IMR-90 (cell line): ENCODE results near the gene ABI3BP. TPM values are rescaled to one million over a fixed set of nuclear protein-coding genes. Genes with fewer than 3 reads are reported as not detected.

ENCODE experiments used
- ATAC-seq: fragments of 200-7000 bp; cut with Tn5 transposase; 2 replicates; pipeline ENCODE4 v1.9.1; 2020; ENCODE audit warnings: low read depth, mild to moderate bottlenecking, moderate library complexity
- BruUV-seq: library from RNA; stranded (reverse); fragments of 400-500 nt; replicated peaks from 2 replicates; lab custom pipeline; 2021; lab: Mats Ljungman, UMichigan
- CTCF ChIA-PET: fragments of 300-600 bp; formaldehyde crosslinking; extraction: SDS; loops from one replicate; lab custom pipeline; 2021; ENCODE audit warnings: antibody characterized with exemption; lab: Yijun Ruan, JAX
- POLR2A ChIA-PET: fragments of 300-600 bp; sonication (Branson Sonifier 250); formaldehyde crosslinking; loops from one replicate; lab custom pipeline; 2022; ENCODE audit warnings: antibody characterized with exemption; ENCODE audit not compliant: unreplicated experiment; lab: Charles Lee
- DNase-seq: peaks from one replicate; pipeline ENCODE4 v3.0.0; 2013
- H2AFZ ChIP-seq: replicated peaks from 2 replicates; pipeline ENCODE3; 2013; ENCODE audit warnings: low read length, mild to moderate bottlenecking; ENCODE audit not compliant: poor library complexity
- H2AK5ac ChIP-seq: 2 replicates; pipeline ENCODE4 v1.6.1; 2013; ENCODE audit warnings: low read depth, low read length, inconsistent platforms
- H2AK9ac ChIP-seq: replicated peaks from 2 replicates; pipeline ENCODE3; 2013; ENCODE audit warnings: mild to moderate bottlenecking, low read depth, low read length, moderate library complexity; ENCODE audit not compliant: poor library complexity
- H2BK120ac ChIP-seq: 2 replicates; pipeline ENCODE4 v1.6.1; 2013; ENCODE audit warnings: low read depth, low read length, inconsistent platforms
- H2BK15ac ChIP-seq: 3 replicates; pipeline ENCODE4 v1.6.1; 2013; ENCODE audit warnings: low read depth, low read length, inconsistent platforms
- H2BK20ac ChIP-seq: 2 replicates; pipeline ENCODE4 v1.6.1; 2013; ENCODE audit warnings: low read depth, mild to moderate bottlenecking, inconsistent platforms, low read length, moderate library complexity
- H2BK5ac ChIP-seq: 2 replicates; pipeline ENCODE4 v1.6.1; 2013; ENCODE audit warnings: mild to moderate bottlenecking, low read depth, low read length, inconsistent platforms; ENCODE audit not compliant: poor library complexity, severe bottlenecking
- H3K14ac ChIP-seq: replicated peaks from 2 replicates; pipeline ENCODE4 v1.6.1; 2013; ENCODE audit warnings: low read depth, low read length, inconsistent platforms
- H3K18ac ChIP-seq: 2 replicates; pipeline ENCODE4 v1.6.1; 2013; ENCODE audit warnings: low read depth, low read length, control low read depth
- H3K23ac ChIP-seq: 2 replicates; pipeline ENCODE4 v1.6.1; 2013; ENCODE audit warnings: low read depth, low read length, inconsistent platforms
- H3K27ac ChIP-seq: 2 replicates; pipeline ENCODE4 v1.5.1; 2013; ENCODE audit warnings: mild to moderate bottlenecking, control low read depth, low read length; ENCODE audit not compliant: insufficient read depth
- H3K27me3 ChIP-seq: 2 replicates; pipeline ENCODE4 v1.6.1; 2013; ENCODE audit warnings: low read length; ENCODE audit not compliant: control insufficient read depth, insufficient read depth
- H3K36me3 ChIP-seq: 2 replicates; pipeline ENCODE4 v1.6.1; 2013; ENCODE audit warnings: low read length, mixed read lengths; ENCODE audit not compliant: control insufficient read depth, insufficient read depth
- H3K4ac ChIP-seq: 2 replicates; pipeline ENCODE4 v1.6.1; 2013; ENCODE audit warnings: low read depth, low read length, inconsistent platforms
- H3K4me1 ChIP-seq: 2 replicates; pipeline ENCODE4 v1.6.1; 2013; ENCODE audit warnings: low read length, mixed read lengths; ENCODE audit not compliant: control insufficient read depth, insufficient read depth
- H3K4me2 ChIP-seq: 2 replicates; pipeline ENCODE4 v1.6.1; 2013; ENCODE audit warnings: low read depth, mild to moderate bottlenecking, control low read depth, low read length, moderate library complexity
- H3K4me3 ChIP-seq: 2 replicates; pipeline ENCODE4 v1.5.1; 2013; ENCODE audit warnings: low read depth, mild to moderate bottlenecking, control low read depth, low read length, moderate library complexity; ENCODE audit not compliant: insufficient read depth
- H3K56ac ChIP-seq: 2 replicates; pipeline ENCODE4 v1.6.1; 2013; ENCODE audit warnings: low read length, inconsistent platforms; ENCODE audit not compliant: insufficient read depth; ENCODE audit errors: extremely low read depth
- H3K79me1 ChIP-seq, 2 experiments: 2 replicates each; pipeline ENCODE4 v1.6.1; 2013; ENCODE audit warnings: low read length in 2 of 2, inconsistent platforms in 1 of 2, low read depth in 1 of 2
- H3K9ac ChIP-seq: 2 replicates; pipeline ENCODE4 v1.6.1; 2013; ENCODE audit warnings: low read depth, low read length, control low read depth
- H3K9me1 ChIP-seq: 2 replicates; pipeline ENCODE4 v1.6.1; 2013; ENCODE audit warnings: low read length, inconsistent platforms; ENCODE audit not compliant: insufficient read depth
- H3K9me3 ChIP-seq: 2 replicates; pipeline ENCODE4 v1.6.1; 2013; ENCODE audit warnings: low read length; ENCODE audit not compliant: control insufficient read depth, insufficient read depth
- H4K20me1 ChIP-seq: 2 replicates; pipeline ENCODE4 v1.6.1; 2013; ENCODE audit warnings: low read length, inconsistent platforms; ENCODE audit not compliant: insufficient read depth
- H4K5ac ChIP-seq: 2 replicates; pipeline ENCODE4 v1.6.1; 2013; ENCODE audit warnings: mild to moderate bottlenecking, low read depth, low read length, control low read depth
- H4K8ac ChIP-seq, 2 experiments: 2 replicates each; pipeline ENCODE4 v1.6.1; 2013; ENCODE audit warnings: low read depth in 2 of 2, low read length in 2 of 2, control low read depth in 1 of 2, inconsistent platforms in 1 of 2
- H4K91ac ChIP-seq: 2 replicates; pipeline ENCODE4 v1.6.1; 2013; ENCODE audit warnings: low read depth, low read length, inconsistent platforms; ENCODE audit not compliant: insufficient read depth
- FOS ChIP-seq: fragments of 150-350 bp; IDR thresholded peaks from 2 replicates; pipeline ENCODE4 v1.6.1; 2016; ENCODE audit warnings: low read depth, low read length
- MAZ ChIP-seq: IDR thresholded peaks from 2 replicates; pipeline ENCODE4 v1.6.1; 2012; ENCODE audit warnings: low read depth, mild to moderate bottlenecking, low read length, improper control_type of control experiment, moderate library complexity, borderline replicate concordance
- POLR2A ChIP-seq: IDR thresholded peaks from 2 replicates; pipeline ENCODE4 v1.6.1; 2012; ENCODE audit warnings: mild to moderate bottlenecking, low read depth, low read length
- RAD21 ChIP-seq: IDR thresholded peaks from 2 replicates; pipeline ENCODE4 v1.6.1; 2012; ENCODE audit warnings: low read length, improper control_type of control experiment
- SMC3 ChIP-seq: fragments of 150-350 bp; IDR thresholded peaks from 2 replicates; pipeline ENCODE4 v1.6.1; 2016; ENCODE audit warnings: low read depth, mild to moderate bottlenecking, antibody characterized with exemption, low read length, moderate library complexity
- USF2 ChIP-seq: fragments of 150-350 bp; IDR thresholded peaks from 2 replicates; pipeline ENCODE4 v1.6.1; 2017; ENCODE audit warnings: mild to moderate bottlenecking, antibody characterized with exemption, low read length, low read depth
- WGBS, 2 experiments: methylation state at CpG; one replicate each; pipeline versions ENCODE4 v1.1.5 to v1.1.7; 2013; ENCODE audit warnings: missing lambda C conversion rate in 2 of 2; ENCODE audit not compliant: insufficient read length in 1 of 2; ENCODE audit errors: extremely low coverage in 2 of 2; 5-methylcytosine and 5-hydroxymethylcytosine counted together
- dilution Hi-C: fragments of 300-500 bp; cut with HindIII; formaldehyde crosslinking; loops from one replicate; pipeline ENCODE4 v1.14.3; 2018; ENCODE audit warnings: low sequenced_read_pairs; ENCODE audit not compliant: unreplicated experiment
- in situ Hi-C: fragments of 300-500 bp; cut with MboI; formaldehyde crosslinking; loops from 3 replicates; pipeline ENCODE4 v1.14.3; 2019; ENCODE audit warnings: low sequenced_read_pairs, inconsistent platforms, mixed read lengths
- intact Hi-C: fragments of 100-400 bp; cut with micrococcal nuclease; formaldehyde crosslinking; loops from 2 replicates; pipeline ENCODE4 v1.10.0; 2022
- polyA plus RNA-seq, 3 experiments: library from polyadenylated mRNA; depleted of rRNA; stranded (reverse); fragments of >200 nt; gene quantifications; 2 replicates each; pipeline ENCODE4 v1.2.3, GENCODE V29; 2012; ENCODE audit warnings: low replicate concordance in 1 of 3
- total RNA-seq: library from RNA; depleted of rRNA; stranded (reverse); fragments of >200 nt; gene quantifications from 2 replicates; pipeline ENCODE4 v1.2.3, GENCODE V29; 2012
- TF ChIP-seq, protein P1 (sequence below): conservative IDR thresholded peaks from 2 replicates; pipeline ENCODE4 v1.5.1; 2012; ENCODE audit warnings: mild to moderate bottlenecking, low read depth, low read length, improper control_type of control experiment

The ABI3BP gene
- total and polyA plus RNA-seq, 2 of the 4 experiments (the other 2 are of a cell fraction), result 3.0 to 26.7 TPM

DNA sequence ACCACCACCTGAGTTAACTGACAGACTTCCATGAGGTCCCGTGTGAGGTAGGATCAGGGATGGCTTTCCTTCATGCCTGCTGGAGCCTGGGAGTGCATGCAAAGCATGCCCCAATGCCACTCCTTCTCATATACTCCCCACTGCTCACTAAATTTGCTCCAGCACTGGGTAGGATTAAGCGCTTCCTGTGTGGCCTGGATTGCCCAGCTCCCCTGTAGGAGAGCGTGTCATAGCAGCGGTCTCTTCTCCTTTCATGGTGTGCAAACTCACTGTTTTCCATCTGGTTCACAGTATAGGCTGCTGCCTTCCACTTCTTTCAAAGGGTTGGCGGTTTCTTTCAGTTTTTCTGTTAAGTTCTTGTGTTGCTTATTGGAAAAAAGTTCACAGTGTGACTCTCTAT lies 34.1 kb upstream of the ABI3BP start:
- in situ Hi-C loops, result no loop called here
- Histone ChIP-seq H3K27me3 (no peaks in the 10 kb centered on the region), H2AFZ (peak overlapping the region; percentile 18), H3K9me3 (peaks cover 3% of the 10 kb centered on the region; the same call in 1 of the 2 replicates), H3K4ac (no peak overlapping the region), H4K20me1 (no peaks in the 10 kb centered on the region), H3K9me1 (no peaks in the 10 kb centered on the region), H3K79me1 (no peaks in the 10 kb centered on the region), H2BK5ac (no peak overlapping the region), H4K5ac (no peak overlapping the region), H3K23ac (no peak overlapping the region), H3K4me2 (no peak overlapping the region), H3K4me1 (no peaks in the 10 kb centered on the region), H4K91ac (no peak overlapping the region), H3K9ac (no peak overlapping the region), H2BK120ac (no peak overlapping the region), H2BK20ac (no peak overlapping the region), H2AK5ac (no peak overlapping the region), H4K8ac (no peak overlapping the region), H3K18ac (no peak overlapping the region), H3K36me3 (no peaks in the 10 kb centered on the region), H2BK15ac (no peak overlapping the region), H3K14ac (no peak overlapping the region), H2AK9ac (no peak overlapping the region), H3K56ac (no peak overlapping the region), H3K4me3 (no peak overlapping the region), H3K27ac (no peak overlapping the region)
- ChIA-PET CTCF (no interaction called here), POLR2A (no interaction called here)
- intact Hi-C loops, result no loop called here
- DNase-seq (no peak), ATAC-seq (no peak)
- TF ChIP-seq RAD21 (no peak), SMC3 (no peak), POLR2A (no peak), FOS (no peak), USF2 (no peak), MAZ (no peak)
- TF ChIP-seq, protein P1, sequence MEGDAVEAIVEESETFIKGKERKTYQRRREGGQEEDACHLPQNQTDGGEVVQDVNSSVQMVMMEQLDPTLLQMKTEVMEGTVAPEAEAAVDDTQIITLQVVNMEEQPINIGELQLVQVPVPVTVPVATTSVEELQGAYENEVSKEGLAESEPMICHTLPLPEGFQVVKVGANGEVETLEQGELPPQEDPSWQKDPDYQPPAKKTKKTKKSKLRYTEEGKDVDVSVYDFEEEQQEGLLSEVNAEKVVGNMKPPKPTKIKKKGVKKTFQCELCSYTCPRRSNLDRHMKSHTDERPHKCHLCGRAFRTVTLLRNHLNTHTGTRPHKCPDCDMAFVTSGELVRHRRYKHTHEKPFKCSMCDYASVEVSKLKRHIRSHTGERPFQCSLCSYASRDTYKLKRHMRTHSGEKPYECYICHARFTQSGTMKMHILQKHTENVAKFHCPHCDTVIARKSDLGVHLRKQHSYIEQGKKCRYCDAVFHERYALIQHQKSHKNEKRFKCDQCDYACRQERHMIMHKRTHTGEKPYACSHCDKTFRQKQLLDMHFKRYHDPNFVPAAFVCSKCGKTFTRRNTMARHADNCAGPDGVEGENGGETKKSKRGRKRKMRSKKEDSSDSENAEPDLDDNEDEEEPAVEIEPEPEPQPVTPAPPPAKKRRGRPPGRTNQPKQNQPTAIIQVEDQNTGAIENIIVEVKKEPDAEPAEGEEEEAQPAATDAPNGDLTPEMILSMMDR, result no peak
- no TSS peak for BruUV-seq
- 100% methylated on average over 1 of the region's 5 CpGs; no CpG with 5 or more reads in 1 of the 2 experiments for WGBS, 2 experiments
- dilution Hi-C loops, result no loop called here
